D721Med (cell line): Measurements from ENCODE around the gene COL28A1.

Experiments used
- DNase-seq: peaks from one replicate; pipeline ENCODE4 v3.0.0; 2011; ENCODE audit warnings: low spot score; ENCODE audit not compliant: insufficient read length
- FAIRE-seq: peaks from 2 replicates; lab custom pipeline; 2011; peaks lifted over from hg19 to GRCh38; lab: Jason Lieb, UNC
- CTCF ChIP-seq: IDR thresholded peaks from 2 replicates; pipeline ENCODE4 v1.5.1; 2012; ENCODE audit warnings: mild to moderate bottlenecking, control low read depth; ENCODE audit not compliant: insufficient read depth; ENCODE audit errors: missing control alignments

The COL28A1 gene

GRCh38 chr7:7535691-7536090 lies at the start of gene COL28A1:
TSS of gene COL28A1 (minus strand) at chr7:7535873. CDS start at chr7:7532875, 2,998 bp downstream.
- FAIRE-seq (no peak), DNase-seq (no peak)
- no peak for TF ChIP-seq CTCF

GRCh38 chr7:7584653-7585052 lies 49.0 kb upstream of the COL28A1 start:
- no peak for TF ChIP-seq CTCF
- no peak for FAIRE-seq
- no peak for DNase-seq

- FAIRE-seq (no peak), DNase-seq (no peak)
- TF ChIP-seq CTCF: no peak
Measured at GRCh38 chr7:7583731-7584130, 48.1 kb upstream of the COL28A1 start.

GRCh38 chr7:7582596-7582995 lies 46.9 kb upstream of the COL28A1 start:
- FAIRE-seq (peak; percentile 41), DNase-seq (no peak)
- TF ChIP-seq CTCF: no peak

- FAIRE-seq (peak; percentile 97), DNase-seq (no peak)
- no peak for TF ChIP-seq CTCF
Measured at GRCh38 chr7:7581531-7582179, 46.0 kb upstream of the COL28A1 start.

GRCh38 chr7:7579638-7580037 lies 44.0 kb upstream of the COL28A1 start:
- DNase-seq: no peak
- TF ChIP-seq CTCF: no peak
- FAIRE-seq: peak; percentile 16

GRCh38 chr7:7577888-7578287 lies 42.2 kb upstream of the COL28A1 start:
- no peak for DNase-seq
- no peak for TF ChIP-seq CTCF
- FAIRE-seq: peak; percentile 81
